Measurements from ENCODE around the gene ATG10.

The ATG10 gene

DNA sequence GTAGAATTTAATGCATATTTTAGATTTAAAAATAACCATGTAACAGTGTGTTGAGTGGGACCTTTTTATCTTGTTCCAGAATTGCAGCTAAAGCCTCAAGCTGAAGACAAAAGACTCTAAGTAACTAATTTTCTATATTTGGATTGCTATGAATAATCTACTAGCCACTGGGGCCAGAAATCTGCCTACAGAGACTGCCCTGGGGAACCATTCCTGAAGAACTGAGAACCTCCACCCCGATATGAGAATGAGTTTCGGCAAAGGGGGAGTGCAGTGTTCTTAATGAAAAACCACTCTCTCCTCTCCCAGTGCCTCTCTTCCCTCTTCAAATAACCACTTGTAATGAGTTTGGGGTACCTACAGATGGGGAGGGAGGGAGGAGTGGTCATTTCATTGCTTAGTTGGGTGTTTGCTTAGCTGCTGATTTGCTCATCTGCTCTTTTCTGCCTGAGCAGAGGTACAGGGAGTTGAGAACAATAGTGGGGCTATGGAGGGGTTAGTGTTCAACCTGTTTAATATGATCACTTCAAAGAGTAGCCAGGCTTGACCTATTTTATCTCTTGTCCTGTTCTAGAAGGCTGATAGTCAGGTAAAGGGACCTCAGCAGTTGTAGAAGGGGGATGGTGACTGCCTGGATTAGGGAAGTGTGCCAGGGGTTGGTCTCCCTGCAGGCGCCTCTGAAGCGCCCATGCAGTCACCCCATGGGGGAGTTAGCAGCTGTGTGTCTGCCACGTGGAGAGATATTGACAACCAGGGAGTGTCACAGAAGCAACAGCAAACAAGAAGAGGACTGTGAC, 47.7 kb downstream of the ATG10 start:
- TF ChIP-seq POLR2AphosphoS5 (IDR thresholded peaks at IDR 0.05; ENCODE audit: low read depth, low read length) (no peak), SIN3A (IDR thresholded peaks at IDR 0.05; ENCODE audit: borderline replicate concordance, insufficient read depth, low read length) (no peak), FOXP2 (optimal IDR thresholded peaks at IDR 0.05; ENCODE audit: borderline replicate concordance, extremely low read depth, extremely low read length, insufficient read depth) (no peak), TAF1 (IDR thresholded peaks at IDR 0.05; ENCODE audit: borderline replicate concordance, insufficient read depth, low read length) (no peak)
- TF ChIP-seq, protein P1, sequence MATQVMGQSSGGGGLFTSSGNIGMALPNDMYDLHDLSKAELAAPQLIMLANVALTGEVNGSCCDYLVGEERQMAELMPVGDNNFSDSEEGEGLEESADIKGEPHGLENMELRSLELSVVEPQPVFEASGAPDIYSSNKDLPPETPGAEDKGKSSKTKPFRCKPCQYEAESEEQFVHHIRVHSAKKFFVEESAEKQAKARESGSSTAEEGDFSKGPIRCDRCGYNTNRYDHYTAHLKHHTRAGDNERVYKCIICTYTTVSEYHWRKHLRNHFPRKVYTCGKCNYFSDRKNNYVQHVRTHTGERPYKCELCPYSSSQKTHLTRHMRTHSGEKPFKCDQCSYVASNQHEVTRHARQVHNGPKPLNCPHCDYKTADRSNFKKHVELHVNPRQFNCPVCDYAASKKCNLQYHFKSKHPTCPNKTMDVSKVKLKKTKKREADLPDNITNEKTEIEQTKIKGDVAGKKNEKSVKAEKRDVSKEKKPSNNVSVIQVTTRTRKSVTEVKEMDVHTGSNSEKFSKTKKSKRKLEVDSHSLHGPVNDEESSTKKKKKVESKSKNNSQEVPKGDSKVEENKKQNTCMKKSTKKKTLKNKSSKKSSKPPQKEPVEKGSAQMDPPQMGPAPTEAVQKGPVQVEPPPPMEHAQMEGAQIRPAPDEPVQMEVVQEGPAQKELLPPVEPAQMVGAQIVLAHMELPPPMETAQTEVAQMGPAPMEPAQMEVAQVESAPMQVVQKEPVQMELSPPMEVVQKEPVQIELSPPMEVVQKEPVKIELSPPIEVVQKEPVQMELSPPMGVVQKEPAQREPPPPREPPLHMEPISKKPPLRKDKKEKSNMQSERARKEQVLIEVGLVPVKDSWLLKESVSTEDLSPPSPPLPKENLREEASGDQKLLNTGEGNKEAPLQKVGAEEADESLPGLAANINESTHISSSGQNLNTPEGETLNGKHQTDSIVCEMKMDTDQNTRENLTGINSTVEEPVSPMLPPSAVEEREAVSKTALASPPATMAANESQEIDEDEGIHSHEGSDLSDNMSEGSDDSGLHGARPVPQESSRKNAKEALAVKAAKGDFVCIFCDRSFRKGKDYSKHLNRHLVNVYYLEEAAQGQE (IDR thresholded peaks at IDR 0.05; ENCODE audit: insufficient read depth in 1 of 2, low read depth in 2 of 2, low read length in 2 of 2), result no peak

DNA sequence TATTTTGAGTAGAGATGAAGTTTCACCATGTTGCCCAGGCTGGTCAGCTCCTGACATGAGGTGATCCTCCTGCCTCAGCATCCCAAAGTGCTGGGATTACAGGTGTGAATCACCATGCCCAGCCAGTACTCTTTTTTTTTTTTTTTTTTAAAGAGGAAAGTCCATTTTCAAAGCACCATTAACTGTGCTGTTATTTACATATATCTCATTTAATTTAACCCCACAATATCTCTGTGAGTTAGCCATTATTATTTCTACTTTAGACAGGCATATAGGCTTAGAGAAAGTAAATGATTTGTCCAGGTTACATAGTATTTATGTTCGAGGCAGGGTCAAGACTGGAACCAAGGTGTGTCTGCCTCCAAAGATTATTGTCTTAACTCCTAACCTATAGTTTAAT, 50.7 kb downstream of the ATG10 start:
- TF ChIP-seq POLR2AphosphoS5 (IDR thresholded peaks at IDR 0.05; ENCODE audit: low read depth, low read length) (no peak), TAF1 (IDR thresholded peaks at IDR 0.05; ENCODE audit: borderline replicate concordance, insufficient read depth, low read length) (no peak), SIN3A (IDR thresholded peaks at IDR 0.05; ENCODE audit: borderline replicate concordance, insufficient read depth, low read length) (no peak), FOXP2 (optimal IDR thresholded peaks at IDR 0.05; ENCODE audit: borderline replicate concordance, extremely low read depth, extremely low read length, insufficient read depth) (no peak)
- TF ChIP-seq, protein P1 (IDR thresholded peaks at IDR 0.05; ENCODE audit: insufficient read depth in 1 of 2, low read depth in 2 of 2, low read length in 2 of 2), result no peak

DNA sequence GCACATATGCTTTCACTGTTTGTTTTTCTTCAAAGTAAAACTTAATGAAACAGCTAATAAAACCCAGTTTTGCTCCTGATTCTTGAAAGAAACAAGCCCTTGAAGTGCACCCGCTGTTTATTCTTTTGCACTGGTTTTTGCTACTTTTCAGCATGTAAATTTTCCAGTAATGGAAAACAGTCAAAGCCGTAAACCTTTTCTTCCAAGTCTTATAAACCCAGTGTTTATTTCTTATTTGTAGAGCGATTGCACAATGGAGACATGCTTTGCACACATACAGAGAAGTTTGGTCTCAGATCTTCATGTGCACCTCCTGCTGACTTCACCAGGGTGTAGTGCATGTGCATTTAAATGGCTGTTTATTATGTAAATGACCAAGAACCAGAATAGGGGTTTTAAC, 51.8 kb downstream of the ATG10 start:
- TF ChIP-seq TAF1 (IDR thresholded peaks at IDR 0.05; ENCODE audit: borderline replicate concordance, insufficient read depth, low read length) (no peak), SIN3A (IDR thresholded peaks at IDR 0.05; ENCODE audit: borderline replicate concordance, insufficient read depth, low read length) (no peak), FOXP2 (optimal IDR thresholded peaks at IDR 0.05; ENCODE audit: borderline replicate concordance, extremely low read depth, extremely low read length, insufficient read depth) (no peak), POLR2AphosphoS5 (IDR thresholded peaks at IDR 0.05; ENCODE audit: low read depth, low read length) (no peak)
- TF ChIP-seq, protein P1 (IDR thresholded peaks at IDR 0.05; ENCODE audit: insufficient read depth in 1 of 2, low read depth in 2 of 2, low read length in 2 of 2), result no peak

DNA sequence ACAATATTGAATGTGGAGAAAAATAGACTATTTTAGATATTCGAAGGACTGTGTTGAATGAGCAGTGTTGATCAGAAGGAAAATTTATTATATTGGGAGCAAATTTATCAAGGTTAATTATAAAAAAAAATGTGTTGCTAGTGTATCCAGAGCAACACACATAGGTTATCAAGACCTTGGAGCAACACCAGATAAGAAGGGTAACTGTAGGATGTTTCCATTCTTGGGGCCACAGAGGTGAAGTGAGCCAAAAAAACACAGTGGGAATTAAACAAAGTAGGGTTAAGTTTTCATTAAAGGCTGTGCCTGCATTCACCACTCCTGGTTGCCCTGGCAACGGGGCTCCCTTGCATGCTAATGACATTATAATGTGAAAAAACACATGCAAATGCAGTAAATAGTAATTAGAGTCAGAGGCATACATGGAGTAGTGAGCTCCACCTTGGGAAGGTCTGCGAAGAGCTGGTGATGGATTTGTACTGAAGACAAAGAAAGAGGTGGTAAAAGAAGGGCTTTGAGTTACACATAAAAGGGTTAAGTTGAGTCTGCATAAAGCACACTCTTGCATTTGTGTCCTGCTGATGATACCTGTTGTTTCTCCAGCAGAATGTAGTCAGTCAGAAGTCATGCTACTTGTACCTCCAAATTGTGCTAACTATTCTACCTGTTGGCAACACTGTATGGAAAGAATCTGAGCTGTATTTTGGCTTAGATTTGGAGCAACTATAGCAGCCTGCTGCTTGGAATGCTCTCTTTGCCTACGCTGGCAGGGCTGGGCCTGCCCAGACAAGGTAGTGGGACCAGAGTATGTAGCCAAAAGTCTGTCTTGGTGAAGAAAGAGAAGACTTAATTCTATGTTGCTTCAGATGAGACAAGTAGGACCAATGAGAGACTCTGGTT, 59.6 kb downstream of the ATG10 start:
- TF ChIP-seq, protein P1 (IDR thresholded peaks at IDR 0.05; ENCODE audit: insufficient read depth in 1 of 2, low read depth in 2 of 2, low read length in 2 of 2), result no peak
- TF ChIP-seq FOXP2 (optimal IDR thresholded peaks at IDR 0.05; ENCODE audit: borderline replicate concordance, extremely low read depth, extremely low read length, insufficient read depth) (no peak), TAF1 (IDR thresholded peaks at IDR 0.05; ENCODE audit: borderline replicate concordance, insufficient read depth, low read length) (no peak), SIN3A (IDR thresholded peaks at IDR 0.05; ENCODE audit: borderline replicate concordance, insufficient read depth, low read length) (no peak)
